ENCODE data around the gene HECW1. TPM values are rescaled to one million over a fixed set of nuclear protein-coding genes. Genes with fewer than 3 reads are reported as not detected.

The HECW1 gene
- total and polyA plus RNA-seq, 2 of the 13 experiments (the other 11 are each of a cell fraction or from before 2014, with no cell fraction given), result not detected

DNA sequence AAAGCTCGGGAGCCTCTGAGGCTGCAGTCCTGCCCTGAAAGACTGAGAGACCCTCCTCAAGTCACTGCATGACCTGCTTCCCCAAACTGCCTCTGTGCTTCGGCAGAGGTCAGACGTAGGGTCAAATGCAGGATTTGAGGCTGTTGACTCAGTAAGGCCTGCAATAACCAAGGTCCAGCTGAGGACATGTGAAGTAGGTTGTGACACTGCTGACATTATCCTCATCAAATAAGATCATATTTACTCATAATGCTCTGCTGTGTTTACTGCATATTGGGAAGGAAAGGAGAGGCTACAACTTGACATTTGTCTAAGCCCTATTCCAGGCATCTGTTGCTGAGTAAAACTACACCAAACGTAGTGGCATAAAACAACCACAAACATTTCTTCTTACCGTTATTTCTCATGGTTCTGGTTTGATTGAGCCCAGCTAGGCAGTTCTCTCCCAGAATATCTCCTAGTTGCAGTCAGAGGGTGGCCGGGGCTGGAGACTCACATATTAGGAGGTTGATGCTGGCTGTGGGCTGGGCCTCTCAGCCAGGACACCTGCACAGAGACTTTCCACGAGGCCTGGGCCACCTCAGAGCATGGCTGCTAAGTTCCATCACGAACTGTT, 348.4 kb downstream of the HECW1 start (continued):
- TF ChIP-seq ZNF646 (CRISPR knock-in tag; IDR thresholded peaks at IDR 0.05) (no peak), TMF1 (CRISPR knock-in tag; IDR thresholded peaks at IDR 0.05; ENCODE audit: low read depth) (no peak), ZNF276 (CRISPR knock-in tag; IDR thresholded peaks at IDR 0.05; ENCODE audit: low read depth) (no peak), TAF15 (IDR thresholded peaks at IDR 0.05; ENCODE audit: low read depth, low read length, poor library complexity, severe bottlenecking) (no peak), GPN1 (CRISPR knock-in tag; IDR thresholded peaks at IDR 0.05; ENCODE audit: borderline replicate concordance) (no peak), ZNF558 (CRISPR knock-in tag; IDR thresholded peaks at IDR 0.05; ENCODE audit: borderline replicate concordance) (no peak), ZNF577 (CRISPR knock-in tag; IDR thresholded peaks at IDR 0.05; ENCODE audit: borderline replicate concordance, low read depth) (no peak), SNAPC5 (CRISPR knock-in tag; IDR thresholded peaks at IDR 0.05; ENCODE audit: borderline replicate concordance) (no peak), KDM1A (CRISPR knock-in tag; IDR thresholded peaks at IDR 0.05) (no peak), PAWR (CRISPR knock-in tag; IDR thresholded peaks at IDR 0.05; ENCODE audit: borderline replicate concordance) (no peak), ZNF383 (CRISPR knock-in tag; IDR thresholded peaks at IDR 0.05; ENCODE audit: borderline replicate concordance) (no peak)
- TF ChIP-seq, protein P1, sequence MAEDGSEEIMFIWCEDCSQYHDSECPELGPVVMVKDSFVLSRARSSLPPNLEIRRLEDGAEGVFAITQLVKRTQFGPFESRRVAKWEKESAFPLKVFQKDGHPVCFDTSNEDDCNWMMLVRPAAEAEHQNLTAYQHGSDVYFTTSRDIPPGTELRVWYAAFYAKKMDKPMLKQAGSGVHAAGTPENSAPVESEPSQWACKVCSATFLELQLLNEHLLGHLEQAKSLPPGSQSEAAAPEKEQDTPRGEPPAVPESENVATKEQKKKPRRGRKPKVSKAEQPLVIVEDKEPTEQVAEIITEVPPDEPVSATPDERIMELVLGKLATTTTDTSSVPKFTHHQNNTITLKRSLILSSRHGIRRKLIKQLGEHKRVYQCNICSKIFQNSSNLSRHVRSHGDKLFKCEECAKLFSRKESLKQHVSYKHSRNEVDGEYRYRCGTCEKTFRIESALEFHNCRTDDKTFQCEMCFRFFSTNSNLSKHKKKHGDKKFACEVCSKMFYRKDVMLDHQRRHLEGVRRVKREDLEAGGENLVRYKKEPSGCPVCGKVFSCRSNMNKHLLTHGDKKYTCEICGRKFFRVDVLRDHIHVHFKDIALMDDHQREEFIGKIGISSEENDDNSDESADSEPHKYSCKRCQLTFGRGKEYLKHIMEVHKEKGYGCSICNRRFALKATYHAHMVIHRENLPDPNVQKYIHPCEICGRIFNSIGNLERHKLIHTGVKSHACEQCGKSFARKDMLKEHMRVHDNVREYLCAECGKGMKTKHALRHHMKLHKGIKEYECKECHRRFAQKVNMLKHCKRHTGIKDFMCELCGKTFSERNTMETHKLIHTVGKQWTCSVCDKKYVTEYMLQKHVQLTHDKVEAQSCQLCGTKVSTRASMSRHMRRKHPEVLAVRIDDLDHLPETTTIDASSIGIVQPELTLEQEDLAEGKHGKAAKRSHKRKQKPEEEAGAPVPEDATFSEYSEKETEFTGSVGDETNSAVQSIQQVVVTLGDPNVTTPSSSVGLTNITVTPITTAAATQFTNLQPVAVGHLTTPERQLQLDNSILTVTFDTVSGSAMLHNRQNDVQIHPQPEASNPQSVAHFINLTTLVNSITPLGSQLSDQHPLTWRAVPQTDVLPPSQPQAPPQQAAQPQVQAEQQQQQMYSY (CRISPR knock-in tag; IDR thresholded peaks at IDR 0.05), result no peak
- TF ChIP-seq, protein P2, sequence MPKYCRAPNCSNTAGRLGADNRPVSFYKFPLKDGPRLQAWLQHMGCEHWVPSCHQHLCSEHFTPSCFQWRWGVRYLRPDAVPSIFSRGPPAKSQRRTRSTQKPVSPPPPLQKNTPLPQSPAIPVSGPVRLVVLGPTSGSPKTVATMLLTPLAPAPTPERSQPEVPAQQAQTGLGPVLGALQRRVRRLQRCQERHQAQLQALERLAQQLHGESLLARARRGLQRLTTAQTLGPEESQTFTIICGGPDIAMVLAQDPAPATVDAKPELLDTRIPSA (CRISPR knock-in tag; IDR thresholded peaks at IDR 0.05; ENCODE audit: borderline replicate concordance), result no peak
- TF ChIP-seq, protein P3, sequence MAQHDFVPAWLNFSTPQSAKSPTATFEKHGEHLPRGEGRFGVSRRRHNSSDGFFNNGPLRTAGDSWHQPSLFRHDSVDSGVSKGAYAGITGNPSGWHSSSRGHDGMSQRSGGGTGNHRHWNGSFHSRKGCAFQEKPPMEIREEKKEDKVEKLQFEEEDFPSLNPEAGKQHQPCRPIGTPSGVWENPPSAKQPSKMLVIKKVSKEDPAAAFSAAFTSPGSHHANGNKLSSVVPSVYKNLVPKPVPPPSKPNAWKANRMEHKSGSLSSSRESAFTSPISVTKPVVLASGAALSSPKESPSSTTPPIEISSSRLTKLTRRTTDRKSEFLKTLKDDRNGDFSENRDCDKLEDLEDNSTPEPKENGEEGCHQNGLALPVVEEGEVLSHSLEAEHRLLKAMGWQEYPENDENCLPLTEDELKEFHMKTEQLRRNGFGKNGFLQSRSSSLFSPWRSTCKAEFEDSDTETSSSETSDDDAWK (CRISPR knock-in tag; IDR thresholded peaks at IDR 0.05), result no peak

All from HepG2 (cell line).